LNCAP (cell line): ENCODE results near the gene PLXNC1.
A peak's percentile ranks its signal among the peaks of the same experiment; 100 is the strongest.

ENCODE experiments used
- TF ChIP-seq, protein P1 (sequence below): fragments of 450-650 bp; IDR thresholded peaks from 2 replicates; pipeline ENCODE4 v1.5.1; 2017; ENCODE audit warnings: mild to moderate bottlenecking

The PLXNC1 gene

DNA sequence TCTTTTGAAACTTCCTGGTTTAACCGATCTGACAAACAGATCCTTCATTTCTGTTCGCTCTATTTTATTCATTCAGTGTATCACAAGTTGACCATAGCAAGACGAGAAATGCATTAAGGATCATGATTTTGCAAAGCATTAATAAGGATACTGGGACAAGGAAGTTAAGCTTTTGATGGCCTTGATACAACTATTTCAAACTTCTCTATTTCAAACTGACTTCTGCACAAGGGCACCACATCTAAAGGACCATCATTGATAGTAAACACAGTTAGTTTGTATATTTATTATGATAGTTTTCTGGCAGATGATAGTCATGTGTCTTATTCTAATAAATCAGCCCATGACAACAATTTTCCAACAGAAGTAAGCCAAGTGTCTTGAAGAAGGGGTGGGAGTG lies 25.8 kb upstream of the PLXNC1 start:
- TF ChIP-seq, protein P1, sequence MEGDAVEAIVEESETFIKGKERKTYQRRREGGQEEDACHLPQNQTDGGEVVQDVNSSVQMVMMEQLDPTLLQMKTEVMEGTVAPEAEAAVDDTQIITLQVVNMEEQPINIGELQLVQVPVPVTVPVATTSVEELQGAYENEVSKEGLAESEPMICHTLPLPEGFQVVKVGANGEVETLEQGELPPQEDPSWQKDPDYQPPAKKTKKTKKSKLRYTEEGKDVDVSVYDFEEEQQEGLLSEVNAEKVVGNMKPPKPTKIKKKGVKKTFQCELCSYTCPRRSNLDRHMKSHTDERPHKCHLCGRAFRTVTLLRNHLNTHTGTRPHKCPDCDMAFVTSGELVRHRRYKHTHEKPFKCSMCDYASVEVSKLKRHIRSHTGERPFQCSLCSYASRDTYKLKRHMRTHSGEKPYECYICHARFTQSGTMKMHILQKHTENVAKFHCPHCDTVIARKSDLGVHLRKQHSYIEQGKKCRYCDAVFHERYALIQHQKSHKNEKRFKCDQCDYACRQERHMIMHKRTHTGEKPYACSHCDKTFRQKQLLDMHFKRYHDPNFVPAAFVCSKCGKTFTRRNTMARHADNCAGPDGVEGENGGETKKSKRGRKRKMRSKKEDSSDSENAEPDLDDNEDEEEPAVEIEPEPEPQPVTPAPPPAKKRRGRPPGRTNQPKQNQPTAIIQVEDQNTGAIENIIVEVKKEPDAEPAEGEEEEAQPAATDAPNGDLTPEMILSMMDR, result no peak

DNA sequence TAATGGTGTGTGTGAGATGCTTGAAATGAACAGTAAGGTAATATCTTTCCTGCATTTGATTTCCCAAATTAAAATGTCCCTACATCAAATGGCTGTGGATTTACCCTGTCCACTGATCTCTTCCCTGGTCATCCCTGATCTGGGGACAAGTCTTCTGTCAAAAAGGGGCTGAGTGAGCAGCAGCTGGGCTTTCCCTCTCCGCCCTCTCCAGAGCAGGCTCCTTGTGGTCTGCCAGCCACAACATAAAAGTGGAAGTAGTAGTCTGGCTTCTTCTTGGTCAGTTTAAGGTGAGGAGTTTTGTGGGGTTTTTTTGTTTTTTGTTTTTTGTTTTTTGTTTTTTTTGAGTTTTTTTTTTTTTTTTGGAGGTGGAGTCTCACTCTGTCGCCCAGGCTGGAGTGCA lies 25.2 kb upstream of the PLXNC1 start:
- TF ChIP-seq, protein P1, result no peak

DNA sequence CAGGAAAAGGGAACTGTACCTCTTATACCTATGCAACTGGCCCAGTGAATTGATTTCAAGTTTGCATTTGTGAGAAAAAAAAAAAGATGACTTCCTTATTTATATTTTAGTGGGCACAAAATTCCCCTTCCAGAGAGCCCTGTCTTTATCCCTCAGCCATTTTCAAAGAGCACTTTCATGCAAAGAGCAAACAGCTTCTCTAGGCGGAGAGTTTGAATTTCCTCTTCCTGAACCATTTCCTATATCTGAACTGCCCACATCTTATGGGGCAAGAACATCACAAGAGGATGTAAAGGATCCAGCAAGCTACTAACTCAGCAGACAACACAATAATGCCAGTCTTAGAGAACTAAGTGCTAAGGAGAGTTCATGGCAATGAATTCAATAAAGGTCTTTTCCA lies 22.3 kb upstream of the PLXNC1 start:
- TF ChIP-seq, protein P1, result no peak

DNA sequence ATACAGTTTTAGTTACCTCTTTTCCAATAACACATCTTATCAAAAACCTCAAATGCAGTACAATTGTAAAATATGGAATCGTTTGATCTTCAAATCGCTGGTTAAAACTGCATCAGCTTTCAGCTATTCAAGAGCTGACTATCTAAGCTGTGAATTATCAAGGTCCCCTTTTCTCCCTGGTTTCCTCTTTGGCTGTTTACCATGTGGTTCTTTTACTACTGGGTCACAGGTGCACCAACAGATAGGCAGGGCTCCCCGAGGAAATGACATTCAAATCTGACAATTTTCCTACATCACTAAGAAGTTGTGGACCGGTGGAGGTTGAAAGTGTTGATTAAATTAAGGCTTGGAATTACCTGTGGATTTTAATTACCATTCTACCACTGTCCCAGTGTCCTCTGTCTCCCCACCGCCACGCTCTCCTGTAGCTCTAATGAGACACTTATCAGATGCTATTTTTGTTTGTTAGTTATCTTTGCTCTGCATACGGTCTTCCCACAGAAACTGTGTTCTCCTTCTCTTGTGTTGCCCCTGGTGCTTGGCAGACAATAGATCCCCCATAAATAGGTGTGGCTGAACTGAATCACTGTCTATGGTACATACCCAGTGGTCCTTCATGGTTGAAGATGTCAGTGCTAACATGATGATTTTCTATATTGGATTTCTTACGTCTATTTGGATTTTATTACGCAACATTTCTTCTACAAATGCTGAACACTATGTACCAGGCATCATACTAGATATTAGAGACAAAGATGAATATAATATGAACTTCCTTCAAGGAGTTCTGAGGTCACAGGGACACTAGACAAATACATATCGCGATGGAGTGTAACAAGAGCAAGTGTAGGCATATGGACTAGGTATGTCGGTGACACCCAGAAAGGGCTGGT lies 20.9 kb upstream of the PLXNC1 start:
- TF ChIP-seq, protein P1, result no peak

DNA sequence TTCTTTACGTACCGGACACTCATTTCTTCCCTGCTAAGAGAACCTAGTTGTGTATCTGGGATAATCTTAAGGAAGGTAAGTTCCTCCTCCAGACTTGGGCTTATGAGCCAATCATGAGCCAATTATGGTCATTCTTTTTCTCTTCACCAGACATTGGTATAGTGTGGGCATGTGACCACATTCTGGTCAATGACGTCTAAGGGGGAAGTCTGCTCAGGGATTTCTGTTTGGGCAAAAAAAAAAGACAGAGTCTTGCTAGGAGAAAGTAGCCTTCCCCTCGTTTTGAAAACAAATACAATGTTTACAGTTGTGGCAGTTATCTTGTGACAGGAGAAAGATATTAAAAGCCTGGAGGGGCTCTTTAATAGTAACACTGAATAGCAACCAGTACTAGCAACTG lies 20.1 kb upstream of the PLXNC1 start:
- TF ChIP-seq, protein P1, result no peak

DNA sequence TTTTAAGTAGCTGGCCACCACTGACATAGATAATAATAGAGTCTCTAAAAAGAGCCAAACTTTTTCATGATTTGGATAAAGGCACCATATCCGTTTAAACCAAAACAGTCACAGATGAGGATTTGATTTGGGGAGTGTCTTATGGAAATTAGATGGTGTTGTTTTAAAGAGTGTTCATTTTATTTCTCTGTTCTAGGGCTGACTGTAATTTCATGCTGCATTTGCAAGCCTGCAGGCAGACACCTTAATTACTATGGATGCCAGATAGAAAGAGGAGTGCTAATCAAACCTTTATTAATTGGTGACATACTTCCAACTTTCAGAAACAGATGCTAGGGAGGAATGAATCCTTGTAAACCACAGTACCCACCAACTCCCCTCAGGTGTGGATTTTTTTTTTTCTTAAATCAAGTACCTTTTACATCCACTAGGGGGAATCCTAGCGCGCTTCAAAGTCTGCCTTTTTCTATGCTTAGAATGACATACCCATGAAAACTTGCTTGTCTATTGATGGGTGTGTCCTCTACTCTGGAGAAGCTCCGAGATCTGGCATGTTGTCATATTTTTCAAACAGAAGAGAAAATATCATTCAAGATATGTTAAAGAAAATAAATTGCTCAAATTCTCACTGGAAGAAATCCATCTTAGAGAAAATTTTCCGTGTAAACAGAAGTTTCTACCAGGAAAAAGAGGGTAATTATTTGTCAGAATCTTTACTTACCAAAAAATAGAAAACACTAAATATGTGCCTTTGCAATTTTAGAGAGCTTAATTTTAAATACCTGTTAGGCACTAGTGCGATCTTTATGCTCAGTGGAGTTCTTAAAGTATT lies 14.2 kb upstream of the PLXNC1 start:
- TF ChIP-seq, protein P1, result peak; percentile 68

DNA sequence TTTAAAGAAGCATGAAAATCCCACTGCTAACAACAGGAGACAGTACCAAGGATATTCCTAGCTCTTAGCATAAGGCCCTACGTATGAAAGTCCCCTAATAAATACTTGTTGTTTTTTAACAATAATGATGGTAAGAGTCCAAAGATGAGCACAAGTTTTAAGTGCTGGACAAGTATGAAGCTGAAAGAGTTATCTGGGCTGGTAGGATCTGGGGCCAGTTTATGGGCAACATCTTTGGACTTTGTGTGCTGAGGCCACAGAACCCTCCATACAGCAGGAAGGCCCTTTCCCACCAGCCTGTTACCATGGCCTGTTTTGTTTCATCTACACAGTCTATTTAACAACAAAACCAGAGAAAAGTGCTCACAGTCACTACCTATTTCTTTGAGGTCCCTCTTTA lies 12.5 kb upstream of the PLXNC1 start:
- TF ChIP-seq, protein P1, result no peak
